Effector memory CD8-positive, alpha-beta T cell (primary cell): ENCODE data around the gene F2RL3.

ENCODE experiments used
- ATAC-seq: fragments of 150-1000 bp; cut with Tn5 transposase; replicated peaks from 2 replicates; pipeline ENCODE4 v1.10.0; 2021; ENCODE audit warnings: mild to moderate bottlenecking, moderate library complexity
- DNase-seq, 3 experiments: peaks; one replicate each; pipeline ENCODE4 v3.0.0; 2021
- H3K27ac Mint-ChIP-seq, 2 donors: one replicate each; pipeline ENCODE4 v1.8.0; 2022; ENCODE audit warnings: mild to moderate bottlenecking in 2 of 2, mixed read lengths in 2 of 2, moderate library complexity in 2 of 2
- H3K27me3 Mint-ChIP-seq, 2 donors: one replicate each; pipeline ENCODE4 v1.8.0; 2022; ENCODE audit warnings: mixed read lengths in 2 of 2
- H3K36me3 Mint-ChIP-seq: one replicate; pipeline ENCODE4 v1.8.0; 2022; ENCODE audit warnings: mild to moderate bottlenecking, moderate library complexity, mixed read lengths; ENCODE audit not compliant: insufficient read depth
- H3K4me1 Mint-ChIP-seq, 2 donors: one replicate each; pipeline ENCODE4 v1.8.0; 2022; ENCODE audit warnings: low read depth in 2 of 2, mixed read lengths in 2 of 2
- H3K4me3 Mint-ChIP-seq, 2 donors: one replicate each; pipeline ENCODE4 v1.8.0; 2022; ENCODE audit warnings: mild to moderate bottlenecking in 2 of 2, mixed read lengths in 2 of 2, moderate library complexity in 2 of 2
- H3K9me3 Mint-ChIP-seq, 2 donors: one replicate each; pipeline ENCODE4 v1.8.0; 2022; ENCODE audit warnings: mixed read lengths in 2 of 2
- total RNA-seq, 9 experiments: gene quantifications; one replicate each; lab custom pipeline; 2026; lab: John Stamatoyannopoulos, UW

Gene F2RL3
- total RNA-seq, result 0 to 0.11 (median 0) reads per million in 9 experiments

DNA sequence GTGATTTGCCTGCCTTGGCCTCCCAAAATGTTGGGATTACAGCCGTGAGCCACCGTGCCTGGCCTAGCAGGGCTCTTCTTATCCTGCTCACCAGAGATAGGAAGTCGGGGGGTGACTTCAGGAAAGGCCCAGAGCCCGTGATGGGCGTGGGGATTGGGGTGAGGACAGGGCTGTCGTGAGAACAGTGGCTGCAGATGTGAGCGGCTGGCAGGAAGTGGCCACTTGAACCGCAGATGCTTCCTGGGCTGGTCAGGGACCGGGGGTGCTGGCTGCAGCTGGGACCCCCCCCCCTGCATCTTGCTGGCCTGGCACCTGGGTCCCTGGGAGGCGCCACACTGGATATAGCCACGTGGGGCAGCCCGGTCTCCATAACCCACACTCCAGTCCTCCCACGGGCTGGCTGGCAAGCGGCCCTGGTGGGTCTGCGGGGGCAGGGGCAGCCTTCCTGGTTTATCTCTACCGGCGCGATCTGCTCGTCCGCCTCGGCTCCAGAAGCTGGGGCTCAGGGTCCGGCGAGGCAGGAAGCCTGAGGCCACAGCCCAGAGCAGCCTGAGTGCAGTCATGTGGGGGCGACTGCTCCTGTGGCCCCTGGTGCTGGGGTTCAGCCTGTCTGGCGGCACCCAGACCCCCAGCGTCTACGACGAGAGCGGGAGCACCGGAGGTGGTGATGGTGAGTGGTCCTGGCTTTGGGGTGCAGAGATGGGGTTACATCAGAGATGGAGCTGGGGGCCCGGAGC lies at the start of gene F2RL3:
F2RL3 (plus strand) TSS at position 371 of the 737 bp plus-strand sequence; CDS start at position 562, 191 bp downstream.
- H3K36me3 Mint-ChIP-seq, result no peaks in the 10 kb centered on the region
- H3K4me3 Mint-ChIP-seq, result peak within 1 kb of the TSS; percentile 14 to 29
- peaks cover 0 to 6% of the 10 kb centered on the region in 2 donors for H3K4me1 Mint-ChIP-seq
- peaks cover 12 to 19% of the 10 kb centered on the region in 2 donors for H3K27me3 Mint-ChIP-seq
- no peak within 1 kb of the TSS for H3K27ac Mint-ChIP-seq
- DNase-seq, result no peak
- ATAC-seq, result peak; percentile 17
- H3K9me3 Mint-ChIP-seq, result no peaks in the 10 kb centered on the region

GRCh38 chr19:16841391-16841926 lies 47.3 kb upstream of the F2RL3 start:
- ATAC-seq (no peak), DNase-seq (no peak)
- H3K27ac Mint-ChIP-seq, result no peak overlapping the region
- H3K27me3 Mint-ChIP-seq, result no peaks in the 10 kb centered on the region
- H3K4me3 Mint-ChIP-seq, result no peak overlapping the region
- peaks cover 9 to 11% of the 10 kb centered on the region in 2 donors for H3K4me1 Mint-ChIP-seq
- peaks cover 32% of the 10 kb centered on the region for H3K36me3 Mint-ChIP-seq
- H3K9me3 Mint-ChIP-seq, result no peaks in the 10 kb centered on the region

- no peaks in the 10 kb centered on the region for H3K9me3 Mint-ChIP-seq
- H3K27ac Mint-ChIP-seq, result no peak overlapping the region
- H3K36me3 Mint-ChIP-seq, result peaks cover 59% of the 10 kb centered on the region
- DNase-seq, result no peak
- ATAC-seq, result no peak
- no peak overlapping the region for H3K4me3 Mint-ChIP-seq
- peaks cover 0 to 1% of the 10 kb centered on the region in 2 donors for H3K4me1 Mint-ChIP-seq
- no peaks in the 10 kb centered on the region for H3K27me3 Mint-ChIP-seq
Observed at GRCh38 chr19:16846901-16847300, 41.9 kb upstream of the F2RL3 start.

DNA sequence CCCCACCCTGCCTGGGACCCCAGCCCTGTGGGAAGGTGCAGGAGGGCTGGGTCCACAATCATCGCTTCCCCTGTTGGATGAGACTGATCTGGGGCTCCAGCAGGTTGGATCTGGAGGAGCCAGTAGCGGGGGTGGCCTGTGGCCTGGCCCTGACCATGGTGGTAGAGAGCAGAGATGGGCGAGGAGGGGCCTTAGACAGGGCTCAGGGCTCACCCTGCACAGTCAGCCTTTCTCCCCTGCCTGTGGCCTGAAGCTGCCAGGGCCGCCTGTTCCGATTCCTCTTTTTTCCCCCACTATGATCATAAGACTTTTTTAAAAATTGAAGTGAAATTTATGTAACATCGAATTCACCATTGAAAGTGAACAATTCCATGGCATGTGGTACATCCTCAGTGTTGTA lies 41.4 kb upstream of the F2RL3 start:
- peaks cover 54% of the 10 kb centered on the region for H3K36me3 Mint-ChIP-seq
- H3K9me3 Mint-ChIP-seq, result no peaks in the 10 kb centered on the region
- H3K27me3 Mint-ChIP-seq, result no peaks in the 10 kb centered on the region
- DNase-seq, result no peak
- no peak for ATAC-seq
- H3K27ac Mint-ChIP-seq, result no peak overlapping the region
- peaks cover 0 to 1% of the 10 kb centered on the region in 2 donors for H3K4me1 Mint-ChIP-seq
- H3K4me3 Mint-ChIP-seq, result no peak overlapping the region

DNA sequence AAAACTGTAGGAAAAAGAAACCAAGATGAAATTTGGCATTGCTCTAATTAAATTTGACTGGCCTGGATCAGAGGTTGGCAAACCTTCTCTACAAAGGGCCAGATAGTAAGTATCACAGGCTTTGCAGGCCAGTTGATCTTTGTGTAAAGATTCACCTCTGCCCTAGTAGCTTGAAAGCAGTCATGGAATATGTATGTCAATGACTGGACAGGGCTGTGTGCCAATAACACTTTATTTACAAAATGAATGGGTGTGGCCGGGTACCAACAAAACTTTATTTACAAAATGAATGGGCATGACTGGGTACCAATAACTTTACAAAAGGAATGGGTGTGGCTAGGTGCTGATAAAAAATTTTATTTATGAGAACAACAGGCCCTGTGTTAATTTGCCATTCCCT lies 39.6 kb upstream of the F2RL3 start:
- ATAC-seq (no peak), DNase-seq (no peak)
- no peaks in the 10 kb centered on the region for H3K9me3 Mint-ChIP-seq
- H3K36me3 Mint-ChIP-seq, result peaks cover 46% of the 10 kb centered on the region
- no peak overlapping the region for H3K4me3 Mint-ChIP-seq
- no peaks in the 10 kb centered on the region for H3K4me1 Mint-ChIP-seq
- H3K27me3 Mint-ChIP-seq, result no peaks in the 10 kb centered on the region
- H3K27ac Mint-ChIP-seq, result peak overlapping the region in 1 of 2 donors; percentile 31

- Mint-ChIP-seq H3K27ac (no peak overlapping the region), H3K27me3 (no peaks in the 10 kb centered on the region), H3K4me3 (no peak overlapping the region), H3K4me1 (no peaks in the 10 kb centered on the region), H3K9me3 (no peaks in the 10 kb centered on the region), H3K36me3 (peaks cover 51% of the 10 kb centered on the region)
- DNase-seq (no peak), ATAC-seq (no peak)
Observed at GRCh38 chr19:16850133-16850532, 38.7 kb upstream of the F2RL3 start.

DNA sequence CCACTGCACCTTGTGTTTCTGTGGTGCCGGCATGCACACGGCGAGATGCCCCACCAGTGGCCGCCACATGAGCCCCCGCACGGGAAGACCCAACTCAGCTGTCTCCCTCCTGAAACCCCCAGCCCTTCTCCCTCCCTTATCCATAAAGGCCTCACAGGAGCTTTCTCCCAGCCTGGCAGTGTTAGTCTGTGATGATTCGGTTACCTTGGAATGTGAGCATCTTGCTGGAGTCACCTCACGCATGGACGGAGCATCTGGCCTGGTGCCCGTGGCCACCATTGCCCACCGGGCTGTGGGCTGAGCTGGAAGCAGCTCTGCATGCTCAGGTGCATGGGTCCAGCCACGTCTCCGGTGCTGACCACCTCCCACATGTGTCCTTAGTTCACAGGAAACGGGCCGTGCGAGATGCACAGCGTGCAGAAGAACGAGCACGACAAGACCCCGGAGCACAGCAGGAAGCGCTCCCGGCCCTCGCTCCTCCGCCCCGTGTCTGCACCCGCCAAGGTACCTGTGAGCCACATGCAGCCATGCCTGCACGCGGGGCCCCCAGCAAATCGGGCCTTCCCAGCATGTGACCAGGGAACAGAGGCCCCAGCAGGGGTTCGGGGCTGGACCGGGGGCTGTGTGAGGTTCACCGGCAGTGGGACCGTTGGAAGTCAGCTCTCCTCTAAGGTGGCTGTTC lies 37.6 kb upstream of the F2RL3 start:
- Mint-ChIP-seq H3K36me3 (peaks cover 46% of the 10 kb centered on the region), H3K9me3 (no peaks in the 10 kb centered on the region), H3K4me3 (no peak overlapping the region), H3K27me3 (no peaks in the 10 kb centered on the region), H3K4me1 (no peaks in the 10 kb centered on the region), H3K27ac (no peak overlapping the region)
- ATAC-seq (no peak), DNase-seq (no peak)

DNA sequence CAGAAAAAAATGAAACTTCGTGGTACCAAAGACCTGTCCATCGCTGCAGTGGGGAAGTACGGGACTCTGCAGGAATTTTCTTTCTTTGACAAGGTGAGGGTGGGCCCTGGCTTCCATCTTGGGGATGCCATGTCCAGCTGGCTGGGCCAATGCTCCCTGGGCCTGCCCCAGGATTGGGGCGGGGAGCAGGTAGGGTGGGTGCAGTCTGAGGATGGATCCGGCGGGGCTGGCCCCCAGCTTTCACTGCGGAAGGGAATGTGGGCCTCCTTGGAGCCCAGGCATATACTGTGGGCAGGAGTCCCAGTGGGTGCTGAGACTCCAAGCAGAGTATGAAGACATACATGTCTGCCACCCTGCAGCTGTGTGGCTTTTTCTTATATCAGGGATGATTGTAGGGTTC lies 35.7 kb upstream of the F2RL3 start:
- no peaks in the 10 kb centered on the region for H3K27me3 Mint-ChIP-seq
- peaks cover 39% of the 10 kb centered on the region for H3K36me3 Mint-ChIP-seq
- H3K27ac Mint-ChIP-seq, result no peak overlapping the region
- no peak overlapping the region for H3K4me3 Mint-ChIP-seq
- no peaks in the 10 kb centered on the region for H3K4me1 Mint-ChIP-seq
- ATAC-seq (no peak), DNase-seq (no peak)
- no peaks in the 10 kb centered on the region for H3K9me3 Mint-ChIP-seq

GRCh38 chr19:16856091-16856490 lies 32.7 kb upstream of the F2RL3 start:
- no peaks in the 10 kb centered on the region for H3K27me3 Mint-ChIP-seq
- H3K4me3 Mint-ChIP-seq, result no peak overlapping the region
- ATAC-seq (no peak), DNase-seq (no peak)
- H3K27ac Mint-ChIP-seq, result no peak overlapping the region
- no peaks in the 10 kb centered on the region for H3K9me3 Mint-ChIP-seq
- H3K36me3 Mint-ChIP-seq, result peaks cover 24% of the 10 kb centered on the region
- no peaks in the 10 kb centered on the region for H3K4me1 Mint-ChIP-seq

GRCh38 chr19:16859626-16860025 lies 29.2 kb upstream of the F2RL3 start:
- DNase-seq (no peak), ATAC-seq (no peak)
- Mint-ChIP-seq H3K9me3 (no peaks in the 10 kb centered on the region), H3K4me1 (no peaks in the 10 kb centered on the region), H3K27ac (no peak overlapping the region), H3K27me3 (no peaks in the 10 kb centered on the region), H3K36me3 (peaks cover 32% of the 10 kb centered on the region), H3K4me3 (no peak overlapping the region)

DNA sequence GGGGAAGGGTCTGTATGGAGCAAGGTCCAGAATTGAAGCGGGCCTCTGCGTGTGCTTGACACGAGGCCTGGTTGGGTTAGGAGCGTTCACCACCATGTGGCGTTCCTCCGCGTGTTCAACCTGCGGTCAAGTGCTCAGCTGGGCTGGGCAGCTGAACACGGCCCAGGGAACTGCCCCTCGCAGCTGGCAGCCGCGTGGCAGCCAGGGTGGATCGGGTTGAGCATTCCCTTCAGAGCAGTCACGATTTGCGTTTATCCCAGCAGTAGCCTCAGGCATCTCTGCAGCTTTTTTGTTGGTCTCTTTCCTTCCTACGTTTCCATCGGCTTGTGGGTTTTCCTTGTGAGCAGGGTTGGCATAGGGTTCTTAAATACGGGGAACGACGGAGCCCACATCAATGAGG lies 28.7 kb upstream of the F2RL3 start:
- Mint-ChIP-seq H3K9me3 (no peaks in the 10 kb centered on the region), H3K27me3 (no peaks in the 10 kb centered on the region), H3K27ac (no peak overlapping the region), H3K4me3 (no peak overlapping the region), H3K4me1 (no peaks in the 10 kb centered on the region), H3K36me3 (peaks cover 33% of the 10 kb centered on the region)
- DNase-seq (no peak), ATAC-seq (no peak)

GRCh38 chr19:16861011-16861410 lies 27.8 kb upstream of the F2RL3 start:
- no peaks in the 10 kb centered on the region for H3K27me3 Mint-ChIP-seq
- no peak overlapping the region for H3K27ac Mint-ChIP-seq
- peaks cover 42% of the 10 kb centered on the region for H3K36me3 Mint-ChIP-seq
- no peaks in the 10 kb centered on the region for H3K9me3 Mint-ChIP-seq
- DNase-seq (no peak), ATAC-seq (no peak)
- no peaks in the 10 kb centered on the region for H3K4me1 Mint-ChIP-seq
- no peak overlapping the region for H3K4me3 Mint-ChIP-seq

DNA sequence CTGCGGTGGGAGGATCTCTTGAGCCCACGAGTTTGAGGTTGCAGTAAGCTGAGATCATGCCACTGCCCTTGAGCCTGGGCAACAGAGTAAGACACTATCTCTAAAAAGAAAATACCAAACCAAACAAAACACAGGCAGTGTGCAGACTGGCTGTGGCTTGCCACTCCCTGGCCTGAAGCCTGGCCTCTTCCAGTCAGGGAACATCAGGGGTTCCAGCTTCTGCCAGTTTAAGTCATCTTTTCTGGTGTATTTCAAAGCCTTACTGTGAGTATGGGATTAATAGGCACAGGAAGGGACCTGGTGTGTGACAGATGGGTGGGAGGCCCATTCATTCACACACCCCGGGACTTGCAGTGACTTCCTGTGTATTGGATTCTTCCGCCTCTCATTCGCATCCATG lies 27.0 kb upstream of the F2RL3 start:
- DNase-seq (no peak), ATAC-seq (no peak)
- Mint-ChIP-seq H3K27me3 (no peaks in the 10 kb centered on the region), H3K9me3 (no peaks in the 10 kb centered on the region), H3K4me1 (no peaks in the 10 kb centered on the region), H3K4me3 (no peak overlapping the region), H3K36me3 (peaks cover 46% of the 10 kb centered on the region), H3K27ac (peak overlapping the region in 1 of 2 donors; percentile 17)
